HG02884 (cell line): ENCODE data around the gene PRRT1.
"Not testable (repeated sequence)": the region's sequence is repeated elsewhere in the genome, so short reads cannot be mapped to it uniquely, and the experiment has no call there.

Source experiments
- ATAC-seq: cut with Tn5 transposase; IDR thresholded peaks from one replicate; pipeline ENCODE4 v1.9.1; 2021; ENCODE audit warnings: mild to moderate bottlenecking, moderate library complexity; ENCODE audit not compliant: unreplicated experiment

Gene PRRT1

GRCh38 chr6:32188381-32189068 is 36.8 kb upstream of the PRRT1 start:
- ATAC-seq, result no peak

GRCh38 chr6:32187725-32188380 is 36.1 kb upstream of the PRRT1 start:
- not testable (repeated sequence) for ATAC-seq

GRCh38 chr6:32187009-32187709 is 35.4 kb upstream of the PRRT1 start:
- no peak for ATAC-seq

GRCh38 chr6:32186151-32186840 is 34.6 kb upstream of the PRRT1 start:
- not testable (repeated sequence) for ATAC-seq

GRCh38 chr6:32185681-32186131 is 34.0 kb upstream of the PRRT1 start:
- not testable (repeated sequence) for ATAC-seq

- ATAC-seq, result no peak
Observed at GRCh38 chr6:32184084-32184640, 32.4 kb upstream of the PRRT1 start, which contains the start of gene AGER. AGER (minus strand) TSS chr6:32184253; CDS start chr6:32184222, 31 bp downstream.

GRCh38 chr6:32183483-32184083 is 31.8 kb upstream of the PRRT1 start:
- no peak for ATAC-seq

GRCh38 chr6:32183030-32183429 is 31.3 kb upstream of the PRRT1 start:
- no peak for ATAC-seq

- ATAC-seq, result no peak
Observed at GRCh38 chr6:32182555-32182981, 30.8 kb upstream of the PRRT1 start.

GRCh38 chr6:32181915-32182529 is 30.3 kb upstream of the PRRT1 start:
- no peak for ATAC-seq

GRCh38 chr6:32181148-32181702 is 29.5 kb upstream of the PRRT1 start:
- no peak for ATAC-seq

GRCh38 chr6:32179766-32180405 is 28.1 kb upstream of the PRRT1 start:
- ATAC-seq, result no peak

- ATAC-seq, result no peak
Observed at GRCh38 chr6:32178547-32179440, 27.1 kb upstream of the PRRT1 start.

- ATAC-seq, result peak; percentile 72
Observed at GRCh38 chr6:32177788-32178546, 26.2 kb upstream of the PRRT1 start, which contains the start of gene RNF5. RNF5 (plus strand) TSS chr6:32178405; CDS start chr6:32178512, 107 bp downstream.

GRCh38 chr6:32177183-32177787 is 25.5 kb upstream of the PRRT1 start:
- no peak for ATAC-seq

- no peak for ATAC-seq
Observed at GRCh38 chr6:32176476-32177182, 24.9 kb upstream of the PRRT1 start.
